ENCODE data around the gene TBC1D9.

Gene TBC1D9

DNA sequence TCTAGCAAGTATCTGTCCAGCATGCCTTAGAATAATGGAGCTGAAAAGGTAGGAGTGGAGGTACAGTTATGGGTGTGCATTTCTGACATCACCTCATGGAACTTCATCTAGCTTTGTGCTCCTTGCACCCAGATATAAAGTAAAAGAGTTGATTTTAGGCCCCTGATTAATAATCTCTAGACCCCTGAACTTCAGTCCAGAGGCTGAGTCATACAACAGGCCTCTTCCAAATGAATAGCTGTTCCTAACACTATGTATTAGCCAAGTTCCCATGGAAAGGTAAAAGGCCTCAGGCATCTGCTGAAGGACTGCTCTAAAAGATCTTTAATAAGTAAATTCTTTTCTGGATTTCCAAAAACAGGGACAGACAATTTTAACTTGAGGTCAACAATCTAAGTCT, 16.2 kb downstream of the TBC1D9 start:
- H3K27me3 ChIP-seq (ENCODE audit: low read length), result no peaks in the 10 kb centered on the region
- H3K4me3 ChIP-seq (ENCODE audit: insufficient read depth, low read length, poor library complexity, severe bottlenecking), result no peak overlapping the region
- H3K9me2 ChIP-seq (replicated peaks; ENCODE audit: insufficient read depth, low read length), result no peaks in the 10 kb centered on the region
- H3K9me3 ChIP-seq (ENCODE audit: insufficient read depth, low read length), result no peaks in the 10 kb centered on the region
- TF ChIP-seq CTCF (IDR thresholded peaks at IDR 0.05; ENCODE audit: insufficient read depth, low read length, poor library complexity, severe bottlenecking), result no peak
- no peak for TF ChIP-seq EZH2phosphoT487 (conservative IDR thresholded peaks at IDR 0.05; ENCODE audit: low read length)
- no peak overlapping the region for H2AFZ ChIP-seq (ENCODE audit: low read depth, low read length, severe bottlenecking)
- no peak overlapping the region for H3K9ac ChIP-seq (ENCODE audit: low read length)
- H3K27ac ChIP-seq (ENCODE audit: low read depth, low read length), result no peak overlapping the region
- H3K79me2 ChIP-seq (ENCODE audit: insufficient read depth, low read length), result no peaks in the 10 kb centered on the region
- H3F3A ChIP-seq (ENCODE audit: insufficient read depth), result no peaks in the 10 kb centered on the region
- H4K20me1 ChIP-seq (ENCODE audit: low read depth, low read length), result no peaks in the 10 kb centered on the region
- H3K4me2 ChIP-seq (ENCODE audit: low read depth, low read length, poor library complexity, severe bottlenecking), result no peak overlapping the region
- H3K36me3 ChIP-seq (ENCODE audit: low read length), result no peaks in the 10 kb centered on the region

DNA sequence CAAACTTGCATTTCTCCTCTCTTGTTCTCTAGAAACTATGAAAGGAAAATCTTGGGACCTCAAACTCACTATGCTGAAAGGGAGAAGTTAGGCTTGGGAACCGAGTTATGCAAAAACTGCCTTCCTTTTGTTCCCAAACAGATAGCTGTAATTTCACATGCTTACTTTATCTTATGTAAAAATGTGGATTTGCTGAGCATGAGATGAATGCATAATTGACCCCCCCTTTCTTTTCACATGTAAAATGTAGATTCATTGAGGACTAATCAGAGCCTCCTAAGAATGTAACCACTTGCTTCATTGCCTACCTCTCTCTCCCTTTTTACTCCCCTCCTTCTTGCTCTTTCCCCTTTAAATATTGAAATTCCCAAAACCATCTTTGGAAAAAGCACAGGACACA, 18.0 kb downstream of the TBC1D9 start:
- Histone ChIP-seq H3K36me3 (ENCODE audit: low read length) (no peaks in the 10 kb centered on the region), H3K9me2 (replicated peaks; ENCODE audit: insufficient read depth, low read length) (no peaks in the 10 kb centered on the region), H3K4me2 (ENCODE audit: low read depth, low read length, poor library complexity, severe bottlenecking) (no peak overlapping the region), H3K27me3 (ENCODE audit: low read length) (no peaks in the 10 kb centered on the region), H3K9me3 (ENCODE audit: insufficient read depth, low read length) (no peaks in the 10 kb centered on the region), H4K20me1 (ENCODE audit: low read depth, low read length) (no peaks in the 10 kb centered on the region), H3K4me3 (ENCODE audit: insufficient read depth, low read length, poor library complexity, severe bottlenecking) (no peak overlapping the region), H3K79me2 (ENCODE audit: insufficient read depth, low read length) (no peaks in the 10 kb centered on the region), H2AFZ (ENCODE audit: low read depth, low read length, severe bottlenecking) (no peak overlapping the region), H3K9ac (ENCODE audit: low read length) (no peak overlapping the region), H3K27ac (ENCODE audit: low read depth, low read length) (no peak overlapping the region), H3F3A (ENCODE audit: insufficient read depth) (no peaks in the 10 kb centered on the region)
- TF ChIP-seq EZH2phosphoT487 (conservative IDR thresholded peaks at IDR 0.05; ENCODE audit: low read length) (no peak), CTCF (IDR thresholded peaks at IDR 0.05; ENCODE audit: insufficient read depth, low read length, poor library complexity, severe bottlenecking) (no peak)

DNA sequence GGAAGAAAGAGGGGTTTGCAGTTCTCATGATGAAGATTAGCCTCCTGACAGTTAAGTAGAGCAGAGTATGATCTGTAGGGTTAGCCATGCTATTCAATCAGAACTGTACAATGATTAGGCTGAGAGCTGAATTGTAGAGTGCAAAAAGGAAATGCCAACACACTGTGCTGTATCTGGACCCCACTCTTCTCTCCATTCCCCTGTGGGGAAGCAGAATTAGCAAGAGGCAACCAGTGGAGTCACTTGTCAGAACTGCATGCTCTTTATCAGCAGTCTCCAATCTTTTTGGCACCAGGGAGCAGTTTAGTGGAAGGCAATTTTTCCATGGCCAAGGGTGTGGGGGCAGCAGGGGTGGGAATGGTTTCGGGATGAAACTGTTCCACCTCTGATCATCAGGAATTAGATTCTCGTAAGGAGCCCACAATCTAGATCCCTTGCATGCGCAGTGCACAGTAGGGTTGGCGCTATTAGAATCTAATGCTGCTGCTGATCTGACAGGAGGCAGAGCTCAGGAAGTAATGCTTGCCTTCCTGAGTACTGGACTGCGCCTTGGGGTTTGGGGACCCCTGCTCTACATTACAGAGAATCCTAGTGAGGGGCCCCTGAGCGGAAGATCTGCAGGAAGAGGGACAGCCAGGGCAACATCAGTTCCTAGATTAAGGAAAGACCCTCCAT, 19.4 kb downstream of the TBC1D9 start:
- no peak for TF ChIP-seq EZH2phosphoT487 (conservative IDR thresholded peaks at IDR 0.05; ENCODE audit: low read length)
- TF ChIP-seq CTCF (IDR thresholded peaks at IDR 0.05; ENCODE audit: insufficient read depth, low read length, poor library complexity, severe bottlenecking), result no peak
- Histone ChIP-seq H4K20me1 (ENCODE audit: low read depth, low read length) (no peaks in the 10 kb centered on the region), H3K9me2 (replicated peaks; ENCODE audit: insufficient read depth, low read length) (no peaks in the 10 kb centered on the region), H3K4me2 (ENCODE audit: low read depth, low read length, poor library complexity, severe bottlenecking) (no peak overlapping the region), H3K79me2 (ENCODE audit: insufficient read depth, low read length) (no peaks in the 10 kb centered on the region), H2AFZ (ENCODE audit: low read depth, low read length, severe bottlenecking) (no peak overlapping the region), H3K9ac (ENCODE audit: low read length) (no peak overlapping the region), H3K27ac (ENCODE audit: low read depth, low read length) (no peak overlapping the region), H3K27me3 (ENCODE audit: low read length) (no peaks in the 10 kb centered on the region), H3K9me3 (ENCODE audit: insufficient read depth, low read length) (no peaks in the 10 kb centered on the region), H3K4me3 (ENCODE audit: insufficient read depth, low read length, poor library complexity, severe bottlenecking) (no peak overlapping the region), H3F3A (ENCODE audit: insufficient read depth) (no peaks in the 10 kb centered on the region), H3K36me3 (ENCODE audit: low read length) (no peaks in the 10 kb centered on the region)

Measured in SU-DHL-6 (cell line).